A673 (cell line): ENCODE data around the gene TMX1.

Experiments used
- CTCF ChIP-seq: fragments of 300-800, 200-600 bp; sonication (generic); conservative IDR thresholded peaks from 2 replicates; pipeline ENCODE4 v1.5.1; 2017; ENCODE audit warnings: low read depth, mild to moderate bottlenecking, antibody characterized with exemption, low read length, moderate library complexity, mixed read lengths
- EZH2 ChIP-seq: fragments of 200-600 bp; sonication (generic); IDR thresholded peaks from 2 replicates; pipeline ENCODE4 v1.6.1; 2017; ENCODE audit warnings: borderline replicate concordance, low read depth, mild to moderate bottlenecking, mixed read lengths, antibody characterized with exemption, low read length; ENCODE audit not compliant: poor library complexity, severe bottlenecking

GRCh38 chr14:51216602-51217001, 23.4 kb upstream of the TMX1 start:
- TF ChIP-seq CTCF (no peak), EZH2 (no peak)
